CD4-positive, alpha-beta T cell treated with Interleukin-4 for 1 hour (primary cell): Measurements from ENCODE around the gene PDZRN4.
"Not testable (repeated sequence)": the region's sequence is repeated elsewhere in the genome, so short reads cannot be mapped to it uniquely, and the experiment has no call there.

Source experiments
- DNase-seq, 2 donors: peaks; one replicate each; pipeline ENCODE4 v3.0.0-alpha.2; 2020 to 2022

PDZRN4 gene

DNA sequence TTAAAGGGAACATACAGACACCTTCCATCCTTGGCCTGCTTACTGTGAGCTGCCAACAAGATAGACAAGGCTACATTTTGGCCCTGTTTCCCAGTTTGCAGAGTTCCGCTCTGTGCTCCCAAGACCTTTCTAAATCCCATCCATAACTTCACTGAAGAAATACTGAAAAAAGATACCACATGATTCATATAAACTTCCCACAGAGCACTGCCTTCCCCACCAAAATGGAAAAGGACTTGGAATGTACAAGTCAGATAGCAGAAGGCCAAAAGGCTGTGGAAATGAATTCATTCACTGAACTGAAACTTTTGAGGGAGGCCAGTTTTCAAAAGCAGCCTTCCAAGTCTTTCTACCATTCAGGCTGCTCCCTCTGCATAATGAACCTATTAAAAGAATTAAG, 29.6 kb downstream of the PDZRN4 start:
- no peak for DNase-seq

GRCh38 chr12:41220931-41221330, 32.8 kb downstream of the PDZRN4 start:
- no peak for DNase-seq

- DNase-seq, result no peak
Measured at GRCh38 chr12:41221491-41221890, 33.4 kb downstream of the PDZRN4 start.

DNA sequence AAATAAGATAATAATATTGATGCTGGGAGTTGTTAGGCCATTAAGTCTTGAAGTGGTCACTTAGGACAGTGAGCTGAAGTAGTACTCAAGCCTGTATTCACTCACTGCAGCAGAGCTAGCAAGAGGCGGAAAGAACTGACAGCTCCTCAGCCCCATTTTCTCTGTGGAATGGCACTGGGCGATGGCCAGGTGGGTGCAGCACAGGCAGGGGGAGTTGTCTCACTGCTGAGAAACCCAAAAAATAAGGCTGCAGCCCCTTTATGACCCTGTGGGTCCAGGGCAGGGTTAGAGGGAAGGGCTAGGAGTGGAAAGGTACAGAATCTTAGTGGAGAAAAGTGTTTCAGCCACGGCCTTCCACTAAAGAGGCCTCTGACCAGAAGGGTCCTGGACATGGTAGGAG, 35.5 kb downstream of the PDZRN4 start:
- no peak for DNase-seq

- no peak for DNase-seq
Measured at GRCh38 chr12:41224066-41224465, 35.9 kb downstream of the PDZRN4 start.

GRCh38 chr12:41225179-41225578, 37.1 kb downstream of the PDZRN4 start:
- no peak for DNase-seq

DNA sequence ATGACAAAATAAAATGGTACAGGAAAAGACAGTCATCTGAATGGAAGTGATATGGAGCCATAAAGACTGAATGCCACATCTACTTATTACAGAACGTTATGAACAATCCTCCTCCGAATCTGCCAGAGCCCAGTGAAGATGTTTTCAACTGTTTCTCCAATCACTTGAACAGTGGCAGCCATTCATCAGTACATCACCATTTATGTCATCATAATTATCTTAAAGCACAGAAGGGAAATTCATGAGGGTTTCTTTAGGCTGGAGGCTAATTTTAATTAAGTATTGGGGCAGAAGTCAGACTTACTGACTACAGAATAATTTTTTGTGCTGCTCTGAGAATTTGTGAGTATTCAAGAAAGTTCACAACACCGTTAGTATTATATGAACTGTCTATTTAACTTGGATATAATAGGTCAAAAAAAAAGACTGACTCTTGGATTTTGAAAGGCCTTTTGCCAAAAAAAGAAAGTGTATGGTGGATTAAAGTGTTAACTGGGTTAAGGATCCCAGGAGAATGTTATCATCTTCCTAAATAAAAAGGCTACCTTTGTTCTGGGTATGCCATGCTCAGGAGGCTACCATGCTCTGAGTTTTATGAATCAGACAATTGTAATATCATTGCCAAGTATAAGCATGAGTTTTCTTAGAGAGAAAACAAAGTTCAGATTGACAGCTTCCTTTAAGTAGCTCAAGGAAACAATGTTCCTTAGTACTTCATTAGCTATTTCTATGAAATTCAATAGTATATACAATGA, 40.1 kb downstream of the PDZRN4 start:
- DNase-seq, result no peak

- DNase-seq, result no peak
Measured at GRCh38 chr12:41230756-41231155, 42.6 kb downstream of the PDZRN4 start.

DNA sequence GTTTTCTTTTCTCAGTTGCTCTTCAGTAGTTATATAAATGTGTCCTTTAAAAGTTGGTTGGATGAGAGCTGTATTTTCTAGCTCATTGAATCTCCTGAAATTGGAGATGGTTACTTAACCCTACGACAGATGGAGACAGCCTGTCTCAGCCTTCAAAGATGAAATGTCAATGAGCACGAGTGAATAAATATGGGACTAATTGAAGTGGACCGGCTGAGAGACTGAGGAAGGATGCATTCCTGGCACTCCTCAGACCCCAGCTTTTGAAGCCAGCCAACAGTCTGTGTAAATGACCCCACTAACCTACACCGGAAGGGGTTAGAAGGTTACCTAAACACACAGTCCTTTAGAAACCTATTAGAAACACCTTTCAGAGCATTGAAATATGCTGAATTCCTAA, 46.6 kb downstream of the PDZRN4 start:
- DNase-seq, result no peak

GRCh38 chr12:41242603-41243002, 54.5 kb downstream of the PDZRN4 start:
- no peak for DNase-seq

DNA sequence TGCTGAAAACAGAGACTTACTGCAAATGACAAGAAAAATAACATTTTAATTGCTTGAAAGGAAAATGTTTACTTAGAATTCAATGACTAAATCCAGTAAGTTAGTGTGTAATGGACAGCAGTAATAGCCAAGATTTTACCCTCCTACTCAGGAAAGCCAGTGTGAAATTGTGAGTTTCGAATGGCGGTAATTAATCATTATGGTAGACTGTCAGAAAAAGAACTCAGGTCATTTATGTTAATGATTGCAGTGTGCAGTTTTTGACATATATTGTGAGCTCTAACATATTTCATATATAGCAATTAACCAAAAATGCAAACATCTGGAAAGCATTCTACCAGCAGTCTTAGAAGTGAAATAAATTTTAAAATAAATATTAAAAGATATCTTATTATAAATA, 60.3 kb downstream of the PDZRN4 start:
- no peak for DNase-seq

GRCh38 chr12:41250748-41251147, 62.6 kb downstream of the PDZRN4 start:
- DNase-seq, result no peak

DNA sequence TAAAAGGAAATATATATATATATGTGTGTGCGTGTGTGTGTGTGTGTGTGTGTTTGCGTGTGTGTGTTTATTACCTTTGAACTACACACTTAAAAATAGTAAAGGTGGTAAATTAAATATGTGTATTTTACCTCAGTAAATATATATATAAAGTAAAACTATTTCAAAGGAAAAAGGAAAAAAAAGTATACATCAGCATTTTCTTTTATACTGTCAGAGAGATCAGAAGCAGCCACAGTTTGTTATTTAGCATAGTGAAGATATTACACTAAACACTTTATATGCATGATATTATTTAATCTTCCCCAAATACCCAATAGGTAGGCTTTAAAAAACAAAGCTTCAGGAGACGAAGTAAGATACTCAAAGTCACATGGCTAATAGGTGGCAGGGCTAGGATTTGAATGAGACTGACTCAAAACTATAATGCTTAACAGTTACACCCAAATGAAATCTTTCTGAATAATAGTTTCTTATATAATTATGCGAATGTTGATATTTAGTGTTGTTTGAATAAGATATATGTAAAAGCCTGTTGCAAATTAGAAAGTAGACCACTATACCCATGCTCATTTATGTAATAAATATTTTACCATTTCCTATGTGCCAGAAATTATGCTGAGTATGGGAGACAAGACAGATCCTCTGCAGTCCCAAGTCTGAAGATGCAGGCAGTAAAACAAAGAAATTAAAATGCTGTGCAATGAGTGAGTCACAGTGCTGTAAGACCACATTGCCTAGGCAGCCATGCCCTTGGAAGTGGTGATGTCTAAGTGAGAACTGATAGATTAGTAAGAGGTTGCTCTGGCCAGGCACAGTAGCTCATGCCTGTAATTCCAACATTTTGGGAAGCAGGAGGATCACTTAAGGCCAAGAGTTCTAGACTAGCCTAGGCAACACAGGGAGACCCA, 66.1 kb downstream of the PDZRN4 start:
- DNase-seq, result no peak

DNA sequence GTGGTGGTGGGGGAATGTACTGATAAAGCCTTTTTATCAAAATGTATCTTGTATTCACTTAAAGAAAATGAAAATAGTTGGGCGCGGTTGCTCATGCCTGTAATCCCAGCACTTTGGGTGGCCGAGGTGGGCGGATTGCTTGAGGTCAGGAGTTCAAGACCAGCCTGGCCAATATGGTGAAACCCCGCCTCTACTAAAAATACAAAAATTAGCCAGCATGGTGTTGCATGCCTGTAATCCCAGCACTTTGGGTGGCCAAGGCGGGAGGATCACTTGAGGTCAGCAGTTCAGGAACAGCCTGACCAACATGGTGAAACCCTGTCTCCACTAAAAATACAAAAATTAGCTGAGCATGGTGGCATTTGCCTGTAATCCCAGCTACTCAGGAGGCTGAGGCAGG, 75.1 kb downstream of the PDZRN4 start:
- not testable (repeated sequence) for DNase-seq

DNA sequence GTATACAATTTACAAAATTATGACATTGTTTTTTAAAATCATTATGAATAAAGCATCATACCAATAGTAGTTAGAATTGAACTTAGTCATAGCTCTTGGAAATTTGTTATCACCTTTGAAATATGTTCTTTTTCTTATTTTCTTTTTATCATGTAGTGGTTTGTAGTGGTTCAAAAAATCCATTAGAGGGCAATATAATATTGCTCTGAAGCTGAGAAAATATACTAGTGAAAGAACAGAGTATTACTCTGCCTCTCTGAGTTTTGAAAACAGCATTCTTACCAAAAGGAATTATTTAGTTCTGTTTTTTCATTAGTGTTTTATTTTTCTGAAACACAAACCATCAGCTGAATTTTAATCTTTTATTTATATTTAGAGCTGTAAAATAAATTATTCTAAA, 76.2 kb downstream of the PDZRN4 start:
- DNase-seq, result no peak

DNA sequence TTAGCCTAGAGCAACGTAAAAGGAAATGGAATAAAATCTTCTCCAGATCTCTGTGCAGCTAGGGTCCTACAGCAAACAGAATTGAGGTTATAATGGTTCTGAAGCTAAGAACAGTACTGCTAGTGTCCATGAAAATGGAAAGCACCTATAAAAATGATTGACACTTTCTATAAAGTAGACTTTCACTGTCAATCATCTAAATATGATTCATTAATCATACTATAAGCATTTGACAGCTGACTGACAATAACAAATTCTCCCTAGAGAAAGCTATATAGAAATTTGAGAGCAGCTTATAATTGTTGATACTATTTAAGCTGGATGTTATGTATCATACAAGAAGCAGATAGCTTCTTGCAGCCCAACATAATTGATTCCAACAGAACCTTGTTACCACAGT, 80.9 kb downstream of the PDZRN4 start:
- DNase-seq, result no peak

- no peak for DNase-seq
Measured at GRCh38 chr12:41271489-41271888, 83.4 kb downstream of the PDZRN4 start.

DNA sequence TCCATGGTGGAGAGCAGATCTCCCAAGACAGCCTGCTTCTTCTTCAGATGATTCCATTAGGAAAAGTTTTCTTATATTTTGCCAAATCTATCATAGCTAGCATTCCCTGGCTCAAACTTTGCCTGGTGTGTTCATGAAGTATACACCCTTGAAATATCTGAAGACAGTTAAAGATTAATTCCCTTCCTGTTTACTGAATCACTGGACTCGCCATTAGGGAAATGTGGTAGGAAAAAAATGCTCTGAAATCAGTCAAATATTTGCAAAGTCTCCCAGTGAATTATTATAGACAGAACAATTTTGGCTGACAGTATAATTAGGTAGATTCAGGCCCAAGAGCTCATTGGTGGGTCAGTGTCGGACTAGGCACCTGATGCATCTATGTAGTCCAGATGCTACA, 86.5 kb downstream of the PDZRN4 start:
- no peak for DNase-seq

GRCh38 chr12:41277100-41277945, 89.2 kb downstream of the PDZRN4 start:
- peak in 1 of 2 donors; percentile 10 for DNase-seq

- no peak for DNase-seq
Measured at GRCh38 chr12:41277946-41278267, 89.8 kb downstream of the PDZRN4 start.

GRCh38 chr12:41280341-41281095, 92.4 kb downstream of the PDZRN4 start:
- DNase-seq, result not testable (repeated sequence)

GRCh38 chr12:41285470-41285869, 97.3 kb downstream of the PDZRN4 start:
- not testable (repeated sequence) for DNase-seq

- no peak for DNase-seq
Measured at GRCh38 chr12:41286426-41286825, 98.3 kb downstream of the PDZRN4 start.
